RKO (cell line): Measurements from ENCODE around the gene ZNF423.

Source experiments
- DNase-seq: peaks from one replicate; pipeline ENCODE4 v3.0.0-alpha.2; 2016; ENCODE audit warnings: low spot score

Gene ZNF423

GRCh38 chr16:49599704-49600103 lies 256.2 kb downstream of the ZNF423 start:
- DNase-seq: no peak

DNA sequence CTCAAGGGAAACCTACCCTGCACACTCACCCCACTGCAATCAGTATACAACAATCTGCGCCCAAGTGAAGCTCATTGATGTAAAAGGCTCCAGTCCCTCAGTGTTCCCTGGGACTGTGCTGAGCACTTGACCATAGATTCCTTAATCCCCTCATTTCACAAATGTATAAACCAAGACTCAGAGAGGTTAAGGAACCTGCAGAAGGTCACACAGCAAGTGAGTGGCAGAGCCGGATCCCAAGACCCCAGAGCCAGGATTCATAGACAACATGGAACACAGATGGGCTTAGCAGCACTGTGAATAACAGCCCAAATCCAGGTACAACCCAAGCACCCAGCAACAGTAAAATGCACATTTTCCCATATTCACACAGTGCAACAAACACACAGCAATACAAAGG lies 256.6 kb downstream of the ZNF423 start:
- DNase-seq: no peak

DNA sequence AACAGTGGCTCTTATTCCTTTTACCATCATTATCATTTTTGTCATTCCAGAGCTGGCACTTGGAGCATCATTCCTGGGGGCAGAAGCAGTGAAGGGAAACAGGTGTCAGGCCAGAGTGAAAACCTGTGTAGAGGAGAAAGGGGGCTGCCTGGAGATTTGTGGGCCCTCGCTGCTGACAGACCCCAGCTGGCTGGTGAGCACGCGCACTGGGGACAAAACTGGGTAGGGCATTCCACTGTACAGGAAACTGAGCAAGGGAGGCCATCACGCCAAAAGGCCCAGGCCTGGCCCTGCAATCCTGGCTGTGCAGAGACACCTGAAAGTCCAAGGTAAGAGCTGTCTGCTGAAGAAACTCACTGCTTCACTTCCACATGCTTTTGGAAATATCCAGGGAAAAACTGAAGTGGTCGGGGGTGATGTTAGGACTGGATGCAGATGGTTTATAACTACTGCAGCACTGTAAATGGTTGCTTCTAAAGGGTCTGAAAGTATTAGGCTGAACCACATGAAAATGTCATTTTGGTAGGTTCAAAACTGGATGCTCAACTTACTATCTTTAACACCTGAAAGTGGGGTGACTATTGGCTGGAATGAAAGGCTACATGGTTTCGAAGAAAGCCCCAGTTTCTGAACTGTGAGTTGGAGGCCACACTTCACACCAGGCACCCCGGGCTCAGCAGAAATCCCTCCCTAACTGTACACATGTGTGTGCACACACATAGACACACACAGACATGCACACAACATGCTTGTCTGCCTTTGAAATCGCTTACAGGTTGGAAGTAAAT lies 257.3 kb downstream of the ZNF423 start:
- DNase-seq: no peak

DNA sequence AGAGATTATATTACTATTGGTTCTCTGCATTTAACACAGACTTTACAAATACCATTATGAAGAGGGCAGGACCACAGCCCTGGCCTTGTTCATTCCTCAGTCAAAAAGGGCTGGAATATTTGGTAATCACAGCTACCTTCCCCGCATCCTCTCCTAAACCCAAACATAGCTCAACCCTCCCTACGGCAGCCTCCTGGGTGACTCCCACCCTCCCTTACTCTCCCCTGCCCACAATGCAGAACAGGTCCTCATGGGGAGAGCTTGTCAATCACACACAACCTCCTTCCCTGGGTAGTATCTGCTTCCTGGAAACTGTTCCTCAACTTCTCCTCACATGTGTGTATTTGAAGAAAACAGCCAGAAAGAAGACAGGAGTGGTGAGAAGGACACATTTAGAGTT lies 258.1 kb downstream of the ZNF423 start:
- DNase-seq: no peak

DNA sequence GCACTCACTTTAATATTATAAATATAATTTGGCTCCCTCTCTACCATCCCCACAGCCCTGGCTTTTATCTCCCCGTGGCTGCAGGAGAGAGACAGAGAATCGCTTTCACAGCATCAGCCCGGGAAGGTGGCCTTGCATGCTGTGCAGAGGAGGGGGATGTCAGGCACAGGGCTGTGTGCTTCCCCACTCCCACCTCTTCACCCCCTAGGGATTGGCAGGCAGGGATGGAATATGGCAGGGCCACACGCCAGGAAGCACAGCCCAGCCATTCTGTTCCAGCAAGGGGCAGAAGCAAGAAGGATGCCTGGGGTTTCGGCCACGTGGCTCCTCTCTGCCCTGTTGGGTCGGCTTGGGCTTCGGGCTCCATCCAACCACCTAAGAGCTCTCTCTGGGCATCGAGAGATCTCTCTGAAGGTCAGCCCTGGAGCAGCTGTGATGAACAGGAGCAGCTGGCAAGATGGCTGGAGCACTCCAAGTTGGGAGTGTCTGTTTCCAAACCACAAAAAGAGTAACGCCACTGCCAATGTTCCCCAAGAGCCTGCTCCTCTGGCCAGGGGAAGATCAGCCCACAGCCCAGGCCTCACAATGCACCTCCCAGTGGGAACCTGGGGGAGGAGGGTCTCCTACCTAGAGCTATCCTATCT lies 259.1 kb downstream of the ZNF423 start:
- no peak for DNase-seq

DNA sequence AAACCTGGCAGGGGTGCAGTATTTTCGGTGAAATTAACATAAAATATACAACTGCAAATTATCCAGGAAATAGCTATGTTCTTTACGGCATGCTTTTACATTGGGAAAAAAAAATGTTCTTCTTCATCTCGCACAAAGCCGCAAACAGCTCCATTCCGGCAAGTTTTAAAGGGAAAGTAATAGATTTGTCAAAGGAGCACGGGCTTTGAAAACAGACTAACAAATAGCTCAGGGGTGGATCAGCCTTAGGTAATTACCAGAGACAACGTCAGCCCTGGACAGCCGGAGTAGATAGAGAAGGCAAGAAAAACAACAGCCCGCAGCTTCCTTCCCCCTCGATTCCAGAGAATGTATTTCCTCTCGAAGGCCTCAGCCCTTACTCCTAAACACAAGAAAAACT lies 259.8 kb downstream of the ZNF423 start:
- no peak for DNase-seq

DNA sequence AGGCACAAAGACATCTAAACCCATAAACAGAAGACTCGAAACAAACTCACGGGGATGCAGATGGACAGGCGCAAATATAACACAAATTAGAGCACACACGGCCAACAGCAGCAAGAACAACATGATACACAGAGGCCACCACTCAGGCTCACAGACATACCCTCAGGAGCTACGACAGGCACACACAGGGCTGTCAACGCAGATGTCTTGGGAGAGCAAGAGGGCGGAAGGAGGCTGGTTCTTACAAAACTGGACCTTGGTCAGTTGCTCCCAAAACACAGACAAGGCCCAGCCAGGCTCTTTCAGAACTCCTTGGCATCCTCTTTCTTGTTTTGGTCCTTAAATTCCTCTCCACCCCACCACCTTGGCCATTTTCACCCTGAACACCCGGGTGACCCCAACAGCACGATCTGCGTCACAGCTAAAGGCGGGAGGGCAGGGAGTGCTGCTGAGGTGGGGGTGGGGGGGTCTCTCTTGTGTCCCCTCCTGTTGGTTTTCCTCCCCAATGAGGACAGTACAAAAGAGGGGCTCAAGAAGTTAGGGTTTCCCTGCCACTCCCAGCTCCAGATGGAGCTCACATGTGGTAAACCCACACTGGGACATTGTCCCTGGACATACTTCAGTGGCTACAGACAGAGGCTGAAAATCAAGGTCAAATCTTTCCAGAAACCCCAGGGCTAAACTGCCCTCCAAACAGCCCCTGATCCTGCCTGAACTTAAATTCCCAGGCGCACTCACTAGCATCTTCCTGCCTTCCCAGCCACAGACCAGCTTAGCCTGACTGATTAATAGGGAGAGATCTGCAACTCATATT lies 261.0 kb downstream of the ZNF423 start:
- DNase-seq: no peak

GRCh38 chr16:49594153-49594552 lies 261.8 kb downstream of the ZNF423 start:
- no peak for DNase-seq

GRCh38 chr16:49593424-49594040 lies 262.4 kb downstream of the ZNF423 start:
- no peak for DNase-seq

DNA sequence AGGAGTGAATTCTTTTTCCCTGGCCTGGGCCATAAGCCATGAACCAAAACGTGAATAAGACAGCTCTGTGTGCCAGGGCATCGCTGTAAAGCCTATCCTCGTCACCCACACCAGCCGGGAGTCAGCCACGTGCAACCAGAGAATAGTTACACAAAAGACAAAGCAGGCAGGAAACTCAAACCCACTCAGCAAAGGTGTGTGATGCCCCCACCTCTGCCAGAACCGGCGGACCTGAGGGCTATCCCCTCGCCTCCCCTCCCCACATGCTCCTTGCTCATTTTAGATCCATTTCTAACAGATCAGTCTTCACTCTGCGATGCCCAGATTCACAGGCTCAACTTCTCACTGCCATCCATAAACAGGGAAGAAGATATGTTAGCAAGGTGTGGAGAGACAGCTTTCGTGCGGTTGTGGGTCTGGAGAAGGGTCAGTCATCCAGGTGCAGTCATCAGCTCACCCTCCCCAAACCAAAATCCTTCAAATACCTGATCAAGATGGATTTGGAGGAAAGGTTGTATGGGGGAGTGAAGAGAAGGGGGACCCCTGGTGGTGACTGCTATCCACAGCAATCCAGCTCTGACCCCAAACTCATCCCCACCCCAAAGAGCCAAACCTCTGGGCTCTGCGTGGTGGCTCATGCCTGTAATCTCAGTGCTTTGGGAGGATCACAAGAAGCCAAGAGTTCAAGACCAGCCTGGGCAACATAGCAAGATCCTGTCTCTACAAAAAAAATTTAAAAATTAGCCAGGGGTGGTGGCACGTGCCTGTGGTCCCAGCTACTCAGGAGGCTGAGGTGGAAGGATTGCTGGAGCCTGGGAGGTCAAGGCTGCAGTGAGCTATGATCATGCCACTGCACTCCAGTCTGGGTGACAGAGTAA lies 263.1 kb downstream of the ZNF423 start:
- peak; percentile 39 for DNase-seq

- DNase-seq: no peak
Observed at GRCh38 chr16:49590166-49590871, 265.6 kb downstream of the ZNF423 start.

GRCh38 chr16:49589544-49590031 lies 266.3 kb downstream of the ZNF423 start:
- DNase-seq: no peak

DNA sequence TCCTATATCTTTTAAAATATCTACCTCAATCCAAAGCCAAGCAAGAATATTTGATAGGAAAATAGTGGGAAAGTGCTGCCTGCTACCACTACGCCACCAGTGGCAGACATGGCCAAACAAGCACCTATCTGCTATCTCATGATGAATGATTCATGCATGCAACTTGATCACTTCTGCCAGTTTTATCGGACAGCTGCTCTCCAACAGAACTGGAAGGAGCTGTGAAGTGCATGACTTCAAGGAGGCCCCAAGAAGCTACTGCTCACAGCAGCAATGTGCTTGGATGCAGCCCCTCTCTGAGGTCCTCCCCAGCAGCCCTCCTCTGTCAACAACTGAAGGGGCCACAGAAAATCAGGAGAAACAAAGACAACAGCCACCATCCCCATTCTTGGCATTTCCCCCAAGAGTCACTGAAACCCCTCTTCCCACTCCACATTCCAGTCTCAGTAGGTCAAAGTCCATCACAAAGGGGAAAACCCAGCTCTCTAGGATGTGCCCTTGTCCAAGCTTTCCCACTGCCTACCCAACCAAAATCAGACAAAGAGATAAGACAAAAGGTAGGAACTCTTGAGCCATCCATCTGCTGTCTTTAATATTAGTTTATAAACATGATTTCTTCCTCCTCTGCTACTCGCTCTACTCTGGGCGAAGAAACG lies 267.1 kb downstream of the ZNF423 start:
- DNase-seq: peak; percentile 35

DNA sequence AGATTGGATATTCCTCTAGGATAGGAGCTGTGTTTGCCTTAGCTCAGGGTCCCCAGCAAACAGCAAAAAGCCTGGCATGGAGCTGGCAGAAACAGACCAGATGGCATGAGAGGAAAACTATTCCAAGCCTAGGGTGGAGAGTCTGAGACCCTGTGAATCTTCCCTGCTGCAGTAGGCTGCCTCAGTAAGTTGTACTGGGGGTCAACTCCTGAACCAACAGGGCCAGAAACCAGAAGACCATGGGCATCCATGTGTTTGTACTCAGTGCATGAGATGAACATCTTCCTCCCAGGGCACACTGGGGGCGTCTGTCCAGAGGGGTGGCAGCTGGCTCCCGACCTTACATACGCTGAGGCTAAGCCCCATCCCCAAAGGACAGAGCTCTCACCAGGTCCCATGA lies 267.9 kb downstream of the ZNF423 start:
- no peak for DNase-seq

DNA sequence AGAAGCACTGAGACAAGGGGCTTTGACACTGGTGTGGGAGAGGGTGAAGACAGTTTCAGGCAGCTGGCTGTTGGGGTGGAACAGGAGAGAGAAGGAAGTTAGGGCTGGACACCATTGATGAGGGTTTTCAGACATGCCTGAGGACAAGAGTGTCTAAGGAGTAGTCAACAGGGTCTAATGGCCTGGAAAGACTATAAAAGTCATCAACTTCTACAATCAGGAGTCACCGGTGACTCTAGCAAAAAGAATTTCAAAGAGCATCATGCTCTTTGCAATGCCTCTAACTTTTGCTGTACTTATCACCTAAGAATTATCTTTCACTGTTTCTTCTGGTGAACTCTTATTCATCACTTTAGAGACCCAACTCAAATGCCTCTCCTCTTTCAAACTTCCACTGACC lies 268.4 kb downstream of the ZNF423 start:
- peak; percentile 7 for DNase-seq

DNA sequence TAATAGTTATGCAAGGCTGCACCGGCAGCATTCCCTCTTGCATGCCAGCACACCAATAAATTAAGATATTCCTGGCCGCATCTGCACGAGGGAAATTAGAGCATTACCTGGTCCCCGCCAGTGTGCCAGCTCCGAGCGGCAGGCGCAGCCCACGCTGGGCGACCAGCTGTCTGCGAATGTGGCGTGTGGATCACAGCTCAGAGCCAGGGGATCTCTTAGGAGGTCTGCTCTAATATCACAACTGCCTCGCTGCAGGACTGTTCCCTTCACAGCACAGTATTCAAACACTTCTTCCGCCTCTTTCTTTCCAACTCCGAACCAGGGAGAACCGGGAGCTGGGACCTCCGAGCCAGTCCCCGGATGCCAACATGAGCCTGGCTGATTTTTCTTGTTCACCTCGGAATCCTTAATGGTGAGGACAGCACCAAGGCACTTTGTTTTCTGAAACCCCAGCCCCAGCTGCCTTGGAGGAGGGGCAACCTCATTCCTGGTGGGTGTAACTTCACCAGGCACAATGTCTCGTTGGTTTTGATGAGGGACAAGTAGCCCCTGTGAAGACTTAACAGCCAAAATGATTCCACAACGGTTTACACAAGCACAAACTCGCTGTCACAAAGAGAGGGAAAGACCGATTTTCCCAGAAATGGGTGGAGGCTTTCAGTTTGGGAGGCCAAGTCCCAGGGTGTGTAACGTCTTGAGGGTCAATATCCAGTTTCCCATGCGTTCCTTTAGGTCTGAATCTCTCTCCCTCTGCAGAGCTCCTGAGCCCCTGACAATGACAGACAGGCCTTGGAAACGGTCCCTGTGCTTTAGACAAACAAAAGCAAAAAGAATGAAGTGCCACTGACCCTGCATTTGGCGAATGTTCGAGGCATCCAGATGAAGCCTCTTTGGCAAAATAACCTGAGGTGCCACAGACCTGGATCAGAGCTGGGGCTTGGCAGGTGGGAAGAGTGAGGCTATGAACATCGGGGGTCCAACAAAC lies 269.2 kb downstream of the ZNF423 start:
- DNase-seq: no peak

DNA sequence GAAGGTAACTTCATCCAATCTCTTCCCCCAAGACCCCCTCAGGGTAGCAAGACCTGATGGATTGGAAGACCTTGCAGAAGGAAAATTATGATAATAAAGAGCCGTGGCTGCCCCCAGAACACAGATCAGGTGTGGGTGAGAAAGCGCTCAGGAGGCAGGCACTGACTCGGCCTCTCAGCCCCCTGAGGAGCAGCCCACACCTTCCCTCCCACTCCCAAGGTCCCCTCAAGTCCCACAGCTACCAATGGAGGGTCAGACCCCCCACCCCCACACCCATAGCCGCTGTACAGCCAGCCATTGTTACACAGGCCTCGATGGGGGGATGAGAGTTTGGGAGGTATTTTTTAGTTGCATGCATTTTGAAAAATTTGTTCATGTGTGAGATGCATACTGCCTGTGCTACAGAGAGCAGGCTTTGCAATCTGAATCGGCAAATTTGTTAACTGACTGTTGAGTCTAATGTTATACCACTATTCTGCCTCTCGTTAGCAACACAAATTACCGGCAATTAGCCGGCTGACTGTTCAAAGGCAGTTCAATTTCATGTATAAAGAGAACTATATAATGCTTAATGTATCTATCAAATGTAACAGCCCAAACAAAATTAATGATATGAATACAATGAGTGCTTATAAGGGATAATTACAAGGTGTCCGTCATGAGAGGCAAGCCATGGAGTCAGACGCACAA lies 270.6 kb downstream of the ZNF423 start:
- DNase-seq: no peak

DNA sequence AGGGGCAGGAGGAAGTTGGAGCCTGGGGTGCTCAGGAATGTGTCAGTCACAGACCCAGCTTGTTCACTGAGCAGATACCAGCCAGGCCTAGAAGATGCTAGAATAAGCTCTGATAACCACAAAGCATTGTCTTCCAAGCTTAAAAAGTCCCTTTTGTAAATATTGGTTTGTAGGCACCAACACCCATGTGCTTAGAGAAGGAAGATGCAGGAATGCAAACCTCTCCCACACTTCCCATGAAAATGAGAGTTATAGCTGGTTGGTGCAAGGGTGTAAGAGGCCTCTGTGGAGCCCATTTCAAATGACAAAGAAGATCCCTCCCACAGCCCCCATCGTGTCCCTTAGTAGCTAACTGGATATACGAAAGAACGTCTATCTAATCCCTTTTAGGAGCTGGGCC lies 272.0 kb downstream of the ZNF423 start:
- no peak for DNase-seq
